Kidney tubule cell (primary cell): ENCODE results near the gene NBPF11.
"Not testable (repeated sequence)": the region's sequence is repeated elsewhere in the genome, so short reads cannot be mapped to it uniquely, and the experiment has no call there.

Experiments used
- DNase-seq: peaks from one replicate; pipeline ENCODE4 v3.0.0-alpha.2; 2018; ENCODE audit warnings: low spot score

The NBPF11 gene

GRCh38 chr1:148151911-148152656 lies at the start of gene NBPF11:
Gene NBPF11, minus strand, starts transcription at chr1:148152281. Its CDS starts 25,278 bp downstream, at chr1:148127003.
- DNase-seq = peak; percentile 89

- DNase-seq = not testable (repeated sequence)
Measured at GRCh38 chr1:148197396-148197795, 45.3 kb upstream of the NBPF11 start.

GRCh38 chr1:148196949-148197348 lies 44.9 kb upstream of the NBPF11 start:
- DNase-seq = not testable (repeated sequence)

GRCh38 chr1:148195115-148195514 lies 43.0 kb upstream of the NBPF11 start:
- not testable (repeated sequence) for DNase-seq

GRCh38 chr1:148188768-148189167 lies 36.7 kb upstream of the NBPF11 start:
- not testable (repeated sequence) for DNase-seq

GRCh38 chr1:148178682-148179081 lies 26.6 kb upstream of the NBPF11 start:
- not testable (repeated sequence) for DNase-seq

- peak; percentile 0 for DNase-seq
Measured at GRCh38 chr1:148175414-148175813, 23.3 kb upstream of the NBPF11 start.

GRCh38 chr1:148171995-148172394 lies 19.9 kb upstream of the NBPF11 start:
- DNase-seq = peak; percentile 0

GRCh38 chr1:148166558-148167492 lies 14.7 kb upstream of the NBPF11 start:
- DNase-seq = peak; percentile 14

GRCh38 chr1:148162363-148162762 lies 10.3 kb upstream of the NBPF11 start:
- no peak for DNase-seq

- no peak for DNase-seq
Measured at GRCh38 chr1:148161053-148161901, 9.2 kb upstream of the NBPF11 start.

- no peak for DNase-seq
Measured at GRCh38 chr1:148160343-148161052, 8.4 kb upstream of the NBPF11 start.

- no peak for DNase-seq
Measured at GRCh38 chr1:148160048-148160342, 7.9 kb upstream of the NBPF11 start.

GRCh38 chr1:148158341-148159003 lies 6.4 kb upstream of the NBPF11 start:
- no peak for DNase-seq

- not testable (repeated sequence) for DNase-seq
Measured at GRCh38 chr1:148157803-148158202, 5.7 kb upstream of the NBPF11 start.

GRCh38 chr1:148155494-148156275 lies 3.6 kb upstream of the NBPF11 start:
- not testable (repeated sequence) for DNase-seq

- not testable (repeated sequence) for DNase-seq
Measured at GRCh38 chr1:148152795-148153194, 714 bp upstream of the NBPF11 start.

- DNase-seq = peak; percentile 28
Measured at GRCh38 chr1:148151371-148151819, 686 bp downstream of the NBPF11 start.

GRCh38 chr1:148150945-148151344 lies 1.1 kb downstream of the NBPF11 start:
- peak; percentile 82 for DNase-seq

- not testable (repeated sequence) for DNase-seq
Measured at GRCh38 chr1:148150014-148150413, 2.1 kb downstream of the NBPF11 start.
